ENCODE data around the gene DDX23. TPM values are rescaled to one million over a fixed set of nuclear protein-coding genes. Genes with fewer than 3 reads are reported as not detected.

Gene DDX23
- total RNA-seq, 4 donors from 2014 or later: 68.0 to 143 (median 104) TPM

DNA sequence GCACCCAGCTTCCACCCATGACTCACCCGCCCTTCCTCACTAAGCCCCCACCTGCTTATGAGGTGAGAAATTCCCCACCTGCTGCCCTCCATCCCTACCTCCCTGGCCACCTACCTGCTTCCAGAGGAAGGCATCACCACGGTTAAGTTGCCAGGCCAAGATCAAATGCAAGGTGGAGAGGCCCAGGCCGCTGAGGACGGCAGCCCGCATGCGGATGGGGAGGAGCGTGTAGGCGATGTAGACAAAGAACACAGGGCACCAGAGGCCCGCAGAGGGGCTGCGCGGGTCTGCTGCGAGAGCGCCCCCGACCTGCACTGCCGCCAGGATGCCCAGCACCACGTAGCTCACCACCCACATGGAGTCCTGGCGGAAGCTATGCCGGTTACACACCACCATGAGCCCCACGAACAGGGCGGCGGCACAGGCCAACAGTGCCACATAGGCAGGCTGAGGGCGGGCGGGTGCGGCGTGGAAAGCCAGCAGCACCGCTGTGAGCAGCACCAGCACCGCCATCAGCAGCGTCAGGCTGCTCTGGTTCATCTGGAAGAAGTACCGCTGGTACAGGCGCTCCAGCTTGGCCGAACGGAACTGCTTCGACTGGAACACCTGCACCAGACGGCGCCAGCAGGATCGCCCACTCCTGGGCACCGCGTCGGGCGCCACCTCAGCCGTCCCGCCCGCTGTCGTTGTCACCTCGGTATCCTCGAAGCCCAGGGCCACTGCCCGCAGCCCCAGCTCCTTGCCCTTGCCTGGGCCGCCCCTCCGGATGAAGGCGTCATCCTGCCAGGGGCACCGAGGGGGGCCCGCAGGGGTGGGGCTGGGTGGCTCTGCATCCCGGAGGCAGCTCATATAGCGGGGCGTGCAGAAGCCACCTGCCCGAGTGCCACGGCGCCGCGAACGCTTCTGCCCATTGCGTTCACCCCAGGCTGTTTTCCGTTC lies 69.2 kb downstream of the DDX23 start:
- H3K4me3 ChIP-seq: no peak overlapping the region
- H3K4me1 ChIP-seq: peaks cover 0 to 53% (median 0%) of the 10 kb centered on the region in 4 donors
- H3K36me3 ChIP-seq: peaks cover 0 to 20% (median 0%) of the 10 kb centered on the region in 3 donors
- H3K27me3 ChIP-seq: no peaks in the 10 kb centered on the region
- no peak for DNase-seq
- H3K9me3 ChIP-seq: no peaks in the 10 kb centered on the region
- TF ChIP-seq, protein P1, sequence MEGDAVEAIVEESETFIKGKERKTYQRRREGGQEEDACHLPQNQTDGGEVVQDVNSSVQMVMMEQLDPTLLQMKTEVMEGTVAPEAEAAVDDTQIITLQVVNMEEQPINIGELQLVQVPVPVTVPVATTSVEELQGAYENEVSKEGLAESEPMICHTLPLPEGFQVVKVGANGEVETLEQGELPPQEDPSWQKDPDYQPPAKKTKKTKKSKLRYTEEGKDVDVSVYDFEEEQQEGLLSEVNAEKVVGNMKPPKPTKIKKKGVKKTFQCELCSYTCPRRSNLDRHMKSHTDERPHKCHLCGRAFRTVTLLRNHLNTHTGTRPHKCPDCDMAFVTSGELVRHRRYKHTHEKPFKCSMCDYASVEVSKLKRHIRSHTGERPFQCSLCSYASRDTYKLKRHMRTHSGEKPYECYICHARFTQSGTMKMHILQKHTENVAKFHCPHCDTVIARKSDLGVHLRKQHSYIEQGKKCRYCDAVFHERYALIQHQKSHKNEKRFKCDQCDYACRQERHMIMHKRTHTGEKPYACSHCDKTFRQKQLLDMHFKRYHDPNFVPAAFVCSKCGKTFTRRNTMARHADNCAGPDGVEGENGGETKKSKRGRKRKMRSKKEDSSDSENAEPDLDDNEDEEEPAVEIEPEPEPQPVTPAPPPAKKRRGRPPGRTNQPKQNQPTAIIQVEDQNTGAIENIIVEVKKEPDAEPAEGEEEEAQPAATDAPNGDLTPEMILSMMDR (IDR thresholded peaks at IDR 0.05): no peak
- no peak for TF ChIP-seq POLR2A (IDR thresholded peaks at IDR 0.05)
- no peak overlapping the region for H3K27ac ChIP-seq

DNA sequence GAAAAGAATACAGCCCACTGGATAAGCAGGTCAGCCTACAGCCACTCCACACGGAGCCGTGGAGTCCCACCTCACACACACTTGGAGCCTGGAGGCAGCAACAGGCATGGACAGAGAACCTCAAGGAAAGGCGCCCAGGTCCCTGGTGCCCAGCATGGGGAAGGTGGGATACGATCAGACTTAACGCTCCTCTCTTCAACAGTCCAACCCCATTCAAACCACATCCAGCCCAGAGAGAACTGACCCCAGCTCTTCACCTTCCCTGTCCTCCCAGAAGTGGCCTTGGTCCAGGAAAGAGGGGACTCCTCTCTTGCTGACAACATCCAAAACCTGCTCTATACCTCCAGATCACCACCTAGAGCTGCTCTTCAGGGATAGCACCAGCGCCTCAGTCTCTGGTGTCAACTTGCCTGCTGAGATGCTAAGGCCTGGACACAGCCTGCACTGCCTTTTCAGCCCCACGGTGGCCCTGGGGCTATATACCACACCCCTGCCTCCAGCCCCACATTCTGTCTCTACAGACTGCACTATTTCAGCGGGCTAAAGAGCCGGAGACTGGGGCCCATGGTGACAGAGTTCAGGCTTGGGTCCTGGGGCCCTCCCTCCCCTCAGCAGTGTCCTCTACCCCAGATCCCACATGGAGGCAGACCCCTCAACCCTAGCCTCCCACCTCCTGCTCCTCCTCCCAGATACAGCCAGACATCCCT lies 70.1 kb downstream of the DDX23 start:
- no peak overlapping the region for H3K27ac ChIP-seq

DNA sequence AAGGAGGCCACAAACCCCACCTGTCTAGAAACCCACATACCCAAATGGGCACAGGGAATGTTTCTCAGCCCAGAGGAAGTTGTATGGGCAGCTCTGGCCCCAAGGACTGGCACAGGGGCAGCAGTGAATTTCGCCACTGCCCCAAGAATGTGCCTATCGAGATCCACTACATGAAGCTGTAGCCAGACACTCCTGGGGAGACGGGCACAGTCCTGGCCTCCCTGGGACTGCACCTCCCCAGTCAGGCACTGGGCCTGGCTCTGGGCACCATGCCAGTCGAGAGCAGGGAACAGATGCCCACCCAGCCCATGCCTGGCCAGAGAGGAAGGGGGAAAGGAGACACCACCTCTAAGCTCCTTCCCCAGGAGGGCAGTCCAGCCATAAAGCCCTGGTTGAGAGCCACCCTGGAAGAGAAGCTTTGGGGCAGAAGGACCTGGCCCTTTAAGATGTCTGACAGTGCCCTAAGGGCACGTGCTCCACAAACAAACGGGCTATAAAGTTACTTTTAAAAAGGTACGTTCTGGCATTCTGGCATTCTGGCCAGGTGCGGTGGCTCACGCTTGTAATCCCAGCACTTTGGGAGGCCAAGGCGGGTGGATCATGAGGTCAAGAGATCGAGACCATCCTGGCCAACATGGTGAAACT lies 71.5 kb downstream of the DDX23 start:
- Histone ChIP-seq H3K27me3 (no peaks in the 10 kb centered on the region), H3K4me3 (no peak overlapping the region), H3K9me3 (no peaks in the 10 kb centered on the region), H3K4me1 (peaks cover 0 to 41% (median 0%) of the 10 kb centered on the region in 4 donors), H3K36me3 (peaks cover 0 to 41% (median 0%) of the 10 kb centered on the region in 3 donors), H3K27ac (peak overlapping the region in 2 of 4 donors; percentile 23 to 59)
- DNase-seq: no peak
- TF ChIP-seq, protein P1 (IDR thresholded peaks at IDR 0.05): no peak

More for the DNA sequence above, 70.1 kb downstream of the DDX23 start:
- Histone ChIP-seq H3K9me3 (no peaks in the 10 kb centered on the region), H3K36me3 (peaks cover 0 to 27% (median 0%) of the 10 kb centered on the region in 3 donors), H3K27me3 (no peaks in the 10 kb centered on the region), H3K4me3 (no peak overlapping the region), H3K4me1 (peaks cover 0 to 45% (median 0%) of the 10 kb centered on the region in 4 donors)
- no peak for TF ChIP-seq POLR2A (IDR thresholded peaks at IDR 0.05)
- TF ChIP-seq, protein P1 (IDR thresholded peaks at IDR 0.05): no peak
- no peak for DNase-seq

DNA sequence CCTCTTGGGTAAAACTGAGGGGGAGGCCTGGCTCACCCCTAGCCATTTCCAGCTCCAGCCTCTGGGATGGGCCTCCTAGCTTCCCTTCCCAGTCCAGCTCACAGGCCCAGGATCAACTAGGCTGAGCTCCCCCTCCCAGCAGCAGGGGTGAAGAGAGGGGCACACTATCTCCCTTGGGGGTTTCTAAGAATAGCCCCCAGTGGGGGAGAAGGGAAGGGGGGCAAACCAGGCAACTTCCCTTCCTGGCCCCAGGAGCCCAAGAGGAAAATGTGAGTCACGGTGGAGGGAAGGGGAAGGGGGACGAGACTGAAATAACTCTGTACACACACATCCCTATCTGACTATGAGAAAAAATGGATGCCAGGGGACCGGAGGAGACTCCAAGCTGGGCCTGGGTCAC lies 72.1 kb downstream of the DDX23 start:
- TF ChIP-seq, protein P1 (IDR thresholded peaks at IDR 0.05): no peak
- TF ChIP-seq POLR2A (IDR thresholded peaks at IDR 0.05): no peak
- no peaks in the 10 kb centered on the region for H3K27me3 ChIP-seq
- H3K36me3 ChIP-seq: peaks cover 0 to 47% (median 0%) of the 10 kb centered on the region in 3 donors
- H3K4me3 ChIP-seq: no peak overlapping the region
- no peaks in the 10 kb centered on the region for H3K9me3 ChIP-seq
- peak overlapping the region in 2 of 4 donors; percentile 23 to 59 for H3K27ac ChIP-seq
- peaks cover 0 to 41% (median 0%) of the 10 kb centered on the region in 4 donors for H3K4me1 ChIP-seq
- no peak for DNase-seq

Small RNA genes within 50 kb of the gene (small RNA-seq; reads per million reads assigned to genes)
- 0 reads per million in 2 donors for gene RF00019
- gene RNU6-600P: 0 reads per million in 2 donors

Other genes starting within 250 kb of the DDX23 start
- 100 to 1,000 TPM in 1 of 4 donors, 10 to 100 TPM in 3; 14.4 to 106 (median 49.9) TPM for gene KANSL2, start 169.9 kb downstream of the DDX23 start, total RNA-seq
- gene CCNT1, start 135.5 kb downstream of the DDX23 start, total RNA-seq: 10 to 100 TPM; 29.6 to 68.5 (median 42.9) TPM
- 100 to 1,000 TPM in 3 of 4 donors, 10 to 100 TPM in 1; 71.3 to 175 (median 129) TPM for gene ADCY6, start 63.1 kb downstream of the DDX23 start, total RNA-seq
- gene CACNB3, start 33.7 kb downstream of the DDX23 start, total RNA-seq: 10 to 100 TPM; 10.2 to 47.0 (median 35.6) TPM
- 1 to 10 TPM in 2 of 4 donors, under 1 TPM in 1, not detected in 1; 0.80 to 2.2 (median 1.6) TPM for gene RND1, start 13.7 kb upstream of the DDX23 start, total RNA-seq
- 10 to 100 TPM in 2 of 4 donors, 1 to 10 TPM in 2; 7.5 to 26.9 (median 12.6) TPM for gene FKBP11, start 73.3 kb upstream of the DDX23 start, total RNA-seq
- gene ARF3, start 105.3 kb upstream of the DDX23 start, total RNA-seq: 100 to 1,000 TPM in 1 of 4 donors, 10 to 100 TPM in 3; 49.3 to 217 (median 63.5) TPM
- 1 to 10 TPM in 2 of 4 donors, under 1 TPM in 1, not detected in 1; 0.67 to 1.8 (median 1.7) TPM for gene WNT10B, start 119.6 kb upstream of the DDX23 start, total RNA-seq
- not detected for gene WNT1, start 126.2 kb upstream of the DDX23 start, total RNA-seq
- gene DDN, start 147.2 kb upstream of the DDX23 start, total RNA-seq: under 1 TPM in 2 of 4 donors, not detected in 2; 0.27 to 0.28 TPM
- gene PRKAG1, start 166.6 kb upstream of the DDX23 start, total RNA-seq: 10 to 100 TPM; 34.1 to 42.2 (median 37.9) TPM
- gene KMT2D, start 208.6 kb upstream of the DDX23 start, total RNA-seq: 100 to 1,000 TPM; 126 to 161 (median 146) TPM
- gene RHEBL1, start 217.8 kb upstream of the DDX23 start, total RNA-seq: not detected
- 1 to 10 TPM in 1 of 4 donors, under 1 TPM in 1, not detected in 2; 0.19 to 2.5 TPM for gene DHH, start 242.6 kb upstream of the DDX23 start, total RNA-seq

Measured in Peyer's patch (tissue), 4 donors.